ENCODE measurements around the gene SETBP1.
A peak's percentile ranks its signal among the peaks of the same experiment; 100 is the strongest.

SETBP1 gene

DNA sequence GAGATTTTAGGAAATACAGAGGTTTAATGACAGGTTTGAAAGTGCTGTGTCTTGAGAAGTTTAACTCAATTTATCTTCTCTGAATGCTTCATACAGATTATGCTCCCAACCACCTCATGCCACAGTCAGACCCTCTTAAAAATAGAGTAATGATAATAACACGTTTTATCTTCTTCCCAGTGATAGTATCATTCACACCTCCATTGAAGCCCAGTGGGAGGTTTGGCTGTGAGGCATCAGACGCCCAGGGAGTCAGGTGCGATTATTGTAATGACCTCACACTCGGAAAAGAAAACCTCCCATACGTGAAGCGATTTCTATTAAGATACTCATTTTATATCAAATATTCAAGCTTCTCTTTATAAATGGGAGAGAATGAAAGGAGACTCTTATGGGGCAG is 366.3 kb downstream of the SETBP1 start:
- Histone ChIP-seq H3K4ac (ENCODE audit: low read depth in 1 of 2, low read length in 2 of 2) (no peak overlapping the region), H3K23ac (ENCODE audit: low read length in 2 of 2) (no peak overlapping the region), H2BK120ac (ENCODE audit: low read depth, low read length) (no peak overlapping the region), H3K27me3 (ENCODE audit: control insufficient read depth in 1 of 2, insufficient read depth in 1 of 2, low read length in 2 of 2) (no peaks in the 10 kb centered on the region), H3K27ac (ENCODE audit: low read length, poor library complexity, severe bottlenecking) (no peak overlapping the region), H3K4me2 (ENCODE audit: low read length, poor library complexity, severe bottlenecking) (no peak overlapping the region), H2BK15ac (ENCODE audit: low read depth, poor library complexity, severe bottlenecking) (no peak overlapping the region), H2BK5ac (ENCODE audit: low read depth, low read length, poor library complexity, severe bottlenecking) (no peak overlapping the region), H3K9me3 (ENCODE audit: control insufficient read depth, low read length) (no peaks in the 10 kb centered on the region), H3K18ac (ENCODE audit: low read depth in 1 of 2, low read length in 2 of 2) (no peak overlapping the region), H3K36me3 (ENCODE audit: control insufficient read depth in 1 of 2, insufficient read depth in 2 of 2, low read depth in 1 of 2, low read length in 2 of 2) (no peaks in the 10 kb centered on the region), H3K4me3 (ENCODE audit: insufficient read depth in 1 of 2, low read depth in 1 of 2, low read length in 2 of 2) (no peak overlapping the region), H2AK5ac (ENCODE audit: low read length, severe bottlenecking) (no peak overlapping the region), H2AFZ (ENCODE audit: low read depth, low read length) (no peak overlapping the region), H3K9ac (ENCODE audit: low read length) (no peak overlapping the region), H3K79me1 (replicated peaks; ENCODE audit: low read length, poor library complexity, severe bottlenecking) (peaks cover 2% of the 10 kb centered on the region), H3K14ac (ENCODE audit: low read length in 2 of 2) (no peak overlapping the region), H2BK12ac (ENCODE audit: low read length in 2 of 2) (no peak overlapping the region), H4K8ac (ENCODE audit: low read length) (no peak overlapping the region), H4K91ac (ENCODE audit: low read length) (no peak overlapping the region), H3K4me1 (ENCODE audit: control insufficient read depth, insufficient read depth, low read depth, low read length) (no peaks in the 10 kb centered on the region)
- DNase-seq, result no peak
- WGBS, result 78% methylated on average over 4 of the region's 6 CpGs

DNA sequence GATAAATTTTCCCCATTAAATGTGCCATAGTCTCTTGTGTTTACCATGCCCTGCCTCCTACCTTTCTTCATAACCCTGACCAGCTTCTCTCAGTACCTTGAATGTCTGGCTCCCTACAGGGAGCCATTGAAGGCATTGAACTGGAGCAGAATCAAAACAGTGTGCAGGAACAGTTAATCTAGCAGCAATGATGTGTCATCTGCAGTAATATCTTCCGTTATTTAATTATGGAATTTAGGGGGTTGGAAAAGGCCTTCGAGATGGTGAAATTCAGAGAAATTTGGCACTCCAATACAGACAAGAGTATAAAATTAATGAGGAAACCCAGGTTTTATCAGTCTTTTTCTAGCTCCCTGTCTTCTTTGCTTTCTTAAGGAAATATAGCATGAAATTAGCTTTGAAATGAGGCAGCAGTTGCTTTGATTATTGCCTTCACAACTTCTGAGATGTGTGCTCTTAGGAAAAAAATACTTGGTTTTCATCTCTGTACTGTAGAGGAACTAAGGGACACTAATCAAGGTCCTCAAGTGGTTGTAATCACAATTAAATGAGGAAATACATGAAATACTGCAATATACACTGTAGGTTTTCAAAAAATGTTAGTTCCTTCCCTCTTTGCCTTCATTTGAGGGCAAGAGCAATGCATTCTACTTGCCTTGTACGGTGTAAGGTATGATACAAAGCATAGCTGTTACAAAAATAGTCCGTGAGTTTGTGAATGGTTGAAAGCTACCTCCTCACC is 369.1 kb downstream of the SETBP1 start:
- no peaks in the 10 kb centered on the region for H3K36me3 ChIP-seq (ENCODE audit: control insufficient read depth in 1 of 2, insufficient read depth in 2 of 2, low read depth in 1 of 2, low read length in 2 of 2)
- H3K4me2 ChIP-seq (ENCODE audit: low read length, poor library complexity, severe bottlenecking), result no peak overlapping the region
- peaks cover 2% of the 10 kb centered on the region for H3K79me1 ChIP-seq (replicated peaks; ENCODE audit: low read length, poor library complexity, severe bottlenecking)
- no peak overlapping the region for H4K91ac ChIP-seq (ENCODE audit: low read length)
- H3K27ac ChIP-seq (ENCODE audit: low read length, poor library complexity, severe bottlenecking), result no peak overlapping the region
- no peak overlapping the region for H2AK5ac ChIP-seq (ENCODE audit: low read length, severe bottlenecking)
- H3K14ac ChIP-seq (ENCODE audit: low read length in 2 of 2), result no peak overlapping the region
- H3K9ac ChIP-seq (ENCODE audit: low read length), result no peak overlapping the region
- no peaks in the 10 kb centered on the region for H3K9me3 ChIP-seq (ENCODE audit: control insufficient read depth, low read length)
- H3K4ac ChIP-seq (ENCODE audit: low read depth in 1 of 2, low read length in 2 of 2), result peak overlapping the region in 1 of 2 experiments; percentile 43
- H3K23ac ChIP-seq (ENCODE audit: low read length in 2 of 2), result no peak overlapping the region
- H3K18ac ChIP-seq (ENCODE audit: low read depth in 1 of 2, low read length in 2 of 2), result peak overlapping the region; percentile 64 to 77
- no peaks in the 10 kb centered on the region for H3K4me1 ChIP-seq (ENCODE audit: control insufficient read depth, insufficient read depth, low read depth, low read length)
- H3K4me3 ChIP-seq (ENCODE audit: insufficient read depth in 1 of 2, low read depth in 1 of 2, low read length in 2 of 2), result no peak overlapping the region
- no peak overlapping the region for H2BK15ac ChIP-seq (ENCODE audit: low read depth, poor library complexity, severe bottlenecking)
- H3K27me3 ChIP-seq (ENCODE audit: control insufficient read depth in 1 of 2, insufficient read depth in 1 of 2, low read length in 2 of 2), result no peaks in the 10 kb centered on the region
- H2AFZ ChIP-seq (ENCODE audit: low read depth, low read length), result no peak overlapping the region
- no peak for DNase-seq
- H4K8ac ChIP-seq (ENCODE audit: low read length), result no peak overlapping the region
- H2BK120ac ChIP-seq (ENCODE audit: low read depth, low read length), result no peak overlapping the region
- 100% methylated on average over 1 of the region's 4 CpGs for WGBS
- H2BK5ac ChIP-seq (ENCODE audit: low read depth, low read length, poor library complexity, severe bottlenecking), result no peak overlapping the region
- no peak overlapping the region for H2BK12ac ChIP-seq (ENCODE audit: low read length in 2 of 2)

GRCh38 chr18:45050712-45051601 is 370.3 kb downstream of the SETBP1 start:
- Histone ChIP-seq H2AFZ (ENCODE audit: low read depth, low read length) (no peak overlapping the region), H4K91ac (ENCODE audit: low read length) (no peak overlapping the region), H2BK120ac (ENCODE audit: low read depth, low read length) (peak overlapping the region; percentile 84), H3K9me3 (ENCODE audit: control insufficient read depth, low read length) (no peaks in the 10 kb centered on the region), H4K8ac (ENCODE audit: low read length) (no peak overlapping the region), H3K36me3 (ENCODE audit: control insufficient read depth in 1 of 2, insufficient read depth in 2 of 2, low read depth in 1 of 2, low read length in 2 of 2) (no peaks in the 10 kb centered on the region), H3K27me3 (ENCODE audit: control insufficient read depth in 1 of 2, insufficient read depth in 1 of 2, low read length in 2 of 2) (no peaks in the 10 kb centered on the region), H2BK12ac (ENCODE audit: low read length in 2 of 2) (peak overlapping the region in 1 of 2 experiments; percentile 55), H3K4me1 (ENCODE audit: control insufficient read depth, insufficient read depth, low read depth, low read length) (no peaks in the 10 kb centered on the region), H2AK5ac (ENCODE audit: low read length, severe bottlenecking) (peak overlapping the region; percentile 65), H3K4me3 (ENCODE audit: insufficient read depth in 1 of 2, low read depth in 1 of 2, low read length in 2 of 2) (no peak overlapping the region), H3K4ac (ENCODE audit: low read depth in 1 of 2, low read length in 2 of 2) (peak overlapping the region; percentile 31 to 86), H3K18ac (ENCODE audit: low read depth in 1 of 2, low read length in 2 of 2) (peak overlapping the region in 1 of 2 experiments; percentile 83), H3K9ac (ENCODE audit: low read length) (no peak overlapping the region), H3K27ac (ENCODE audit: low read length, poor library complexity, severe bottlenecking) (peak overlapping the region; percentile 66), H3K4me2 (ENCODE audit: low read length, poor library complexity, severe bottlenecking) (no peak overlapping the region), H3K23ac (ENCODE audit: low read length in 2 of 2) (no peak overlapping the region), H2BK15ac (ENCODE audit: low read depth, poor library complexity, severe bottlenecking) (no peak overlapping the region), H3K79me1 (replicated peaks; ENCODE audit: low read length, poor library complexity, severe bottlenecking) (peaks cover 2% of the 10 kb centered on the region), H3K14ac (ENCODE audit: low read length in 2 of 2) (no peak overlapping the region), H2BK5ac (ENCODE audit: low read depth, low read length, poor library complexity, severe bottlenecking) (no peak overlapping the region)
- no CpG with 5 or more reads among the region's 3 CpGs for WGBS
- DNase-seq, result peak; percentile 96

GRCh38 chr18:45054636-45055035 is 373.9 kb downstream of the SETBP1 start:
- H4K91ac ChIP-seq (ENCODE audit: low read length), result no peak overlapping the region
- WGBS, result 74% methylated on average over 3 of the region's 3 CpGs
- no peak overlapping the region for H2BK5ac ChIP-seq (ENCODE audit: low read depth, low read length, poor library complexity, severe bottlenecking)
- no peak overlapping the region for H2BK15ac ChIP-seq (ENCODE audit: low read depth, poor library complexity, severe bottlenecking)
- no peak overlapping the region for H3K23ac ChIP-seq (ENCODE audit: low read length in 2 of 2)
- H3K4me1 ChIP-seq (ENCODE audit: control insufficient read depth, insufficient read depth, low read depth, low read length), result no peaks in the 10 kb centered on the region
- H3K14ac ChIP-seq (ENCODE audit: low read length in 2 of 2), result no peak overlapping the region
- H3K18ac ChIP-seq (ENCODE audit: low read depth in 1 of 2, low read length in 2 of 2), result no peak overlapping the region
- DNase-seq, result no peak
- no peak overlapping the region for H2AFZ ChIP-seq (ENCODE audit: low read depth, low read length)
- no peaks in the 10 kb centered on the region for H3K27me3 ChIP-seq (ENCODE audit: control insufficient read depth in 1 of 2, insufficient read depth in 1 of 2, low read length in 2 of 2)
- no peaks in the 10 kb centered on the region for H3K9me3 ChIP-seq (ENCODE audit: control insufficient read depth, low read length)
- peak overlapping the region in 1 of 2 experiments; percentile 28 for H3K4ac ChIP-seq (ENCODE audit: low read depth in 1 of 2, low read length in 2 of 2)
- no peak overlapping the region for H4K8ac ChIP-seq (ENCODE audit: low read length)
- H2BK120ac ChIP-seq (ENCODE audit: low read depth, low read length), result no peak overlapping the region
- H3K36me3 ChIP-seq (ENCODE audit: control insufficient read depth in 1 of 2, insufficient read depth in 2 of 2, low read depth in 1 of 2, low read length in 2 of 2), result no peaks in the 10 kb centered on the region
- no peak overlapping the region for H2BK12ac ChIP-seq (ENCODE audit: low read length in 2 of 2)
- H3K79me1 ChIP-seq (replicated peaks; ENCODE audit: low read length, poor library complexity, severe bottlenecking), result peaks cover 2% of the 10 kb centered on the region
- no peak overlapping the region for H3K4me2 ChIP-seq (ENCODE audit: low read length, poor library complexity, severe bottlenecking)
- H2AK5ac ChIP-seq (ENCODE audit: low read length, severe bottlenecking), result no peak overlapping the region
- no peak overlapping the region for H3K4me3 ChIP-seq (ENCODE audit: insufficient read depth in 1 of 2, low read depth in 1 of 2, low read length in 2 of 2)
- H3K27ac ChIP-seq (ENCODE audit: low read length, poor library complexity, severe bottlenecking), result no peak overlapping the region
- H3K9ac ChIP-seq (ENCODE audit: low read length), result no peak overlapping the region
